BJ (cell line): Measurements from ENCODE around the gene DUSP6. TPM values are rescaled to one million over a fixed set of nuclear protein-coding genes. Genes with fewer than 3 reads are reported as not detected.

Source experiments
- CTCF ChIA-PET: fragments of 350-600 bp; formaldehyde crosslinking; extraction: SDS; loops from one replicate; lab custom pipeline; 2021; ENCODE audit warnings: antibody characterized with exemption, inconsistent platforms; lab: Yijun Ruan, JAX
- POLR2A ChIA-PET: fragments of 300-600 bp; sonication (Branson Sonifier 250); formaldehyde crosslinking; extraction: SDS; loops from one replicate; lab custom pipeline; 2021; ENCODE audit warnings: antibody characterized with exemption; lab: Charles Lee
- DNase-seq: peaks from one replicate; pipeline ENCODE4 v3.0.0-alpha.2; 2011; ENCODE audit warnings: low read depth
- H3K27me3 ChIP-seq: 2 replicates; pipeline ENCODE4 v1.6.0; 2011; ENCODE audit warnings: low read length; ENCODE audit not compliant: control insufficient read depth, insufficient read depth
- H3K36me3 ChIP-seq: 2 replicates; pipeline ENCODE4 v1.5.1; 2011; ENCODE audit warnings: low read length; ENCODE audit not compliant: control insufficient read depth, insufficient read depth
- H3K4me3 ChIP-seq: 2 replicates; pipeline ENCODE4 v1.5.1; 2011; ENCODE audit warnings: low read depth, mild to moderate bottlenecking, control low read depth, low read length
- polyA plus RNA-seq: library from polyadenylated mRNA; depleted of rRNA; stranded (reverse); fragments of >200 nt; gene quantifications from 2 replicates; pipeline ENCODE4 v1.2.3, GENCODE V29; 2011; rRNA removed
- small RNA-seq: library from RNA; depleted of rRNA; stranded (forward); fragments of <200 nt; gene quantifications from one replicate; pipeline ENCODE3, GENCODE V24; 2012; ENCODE audit warnings: low replicate concordance, low read depth; ENCODE audit not compliant: insufficient read length
- TF ChIP-seq, protein P1 (sequence below): IDR thresholded peaks from 2 replicates; pipeline ENCODE4 v1.5.1; 2011; ENCODE audit warnings: low read depth, mild to moderate bottlenecking, control low read depth, inconsistent platforms, low read length, moderate library complexity; ENCODE audit not compliant: insufficient read depth

DUSP6 gene
- polyA plus RNA-seq, 1 experiment, result 26.6 TPM

DNA sequence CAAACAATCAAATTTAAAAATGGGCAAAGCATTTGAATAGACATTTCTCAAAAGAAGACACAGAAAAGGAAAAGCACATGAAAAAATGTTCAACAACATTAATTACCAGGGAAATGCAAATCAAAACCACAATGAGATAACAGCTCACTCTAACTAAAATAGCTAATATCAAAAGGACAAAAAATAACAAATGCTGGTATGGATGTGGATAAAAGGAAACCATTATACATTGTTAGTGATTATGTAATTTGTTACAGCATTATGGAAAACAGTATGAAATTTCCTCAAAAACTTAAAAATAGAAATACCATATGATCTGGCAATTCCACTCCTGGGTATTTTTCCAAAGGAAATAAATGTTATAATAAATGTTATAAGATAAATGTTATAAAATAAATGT lies 52.9 kb downstream of the DUSP6 start:
- Histone ChIP-seq H3K27me3 (no peaks in the 10 kb centered on the region), H3K36me3 (no peaks in the 10 kb centered on the region), H3K4me3 (no peak overlapping the region)
- POLR2A ChIA-PET, result no interaction called here
- DNase-seq, result no peak
- CTCF ChIA-PET, result no interaction called here
- TF ChIP-seq, protein P1, sequence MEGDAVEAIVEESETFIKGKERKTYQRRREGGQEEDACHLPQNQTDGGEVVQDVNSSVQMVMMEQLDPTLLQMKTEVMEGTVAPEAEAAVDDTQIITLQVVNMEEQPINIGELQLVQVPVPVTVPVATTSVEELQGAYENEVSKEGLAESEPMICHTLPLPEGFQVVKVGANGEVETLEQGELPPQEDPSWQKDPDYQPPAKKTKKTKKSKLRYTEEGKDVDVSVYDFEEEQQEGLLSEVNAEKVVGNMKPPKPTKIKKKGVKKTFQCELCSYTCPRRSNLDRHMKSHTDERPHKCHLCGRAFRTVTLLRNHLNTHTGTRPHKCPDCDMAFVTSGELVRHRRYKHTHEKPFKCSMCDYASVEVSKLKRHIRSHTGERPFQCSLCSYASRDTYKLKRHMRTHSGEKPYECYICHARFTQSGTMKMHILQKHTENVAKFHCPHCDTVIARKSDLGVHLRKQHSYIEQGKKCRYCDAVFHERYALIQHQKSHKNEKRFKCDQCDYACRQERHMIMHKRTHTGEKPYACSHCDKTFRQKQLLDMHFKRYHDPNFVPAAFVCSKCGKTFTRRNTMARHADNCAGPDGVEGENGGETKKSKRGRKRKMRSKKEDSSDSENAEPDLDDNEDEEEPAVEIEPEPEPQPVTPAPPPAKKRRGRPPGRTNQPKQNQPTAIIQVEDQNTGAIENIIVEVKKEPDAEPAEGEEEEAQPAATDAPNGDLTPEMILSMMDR, result no peak

Small RNA genes within 50 kb of the gene (small RNA-seq; reads per million reads assigned to genes)
- gene MRPS6P4, result not detected

Other genes with a start within 250 kb of the DUSP6 start
- gene GALNT4, start 172.3 kb upstream of the DUSP6 start, polyA plus RNA-seq, result 2.1 and 4.2 TPM in 2 replicates
- 6.7 and 12.7 TPM in 2 replicates for gene POC1B, start 173.5 kb upstream of the DUSP6 start, polyA plus RNA-seq